IMR-90 (cell line): ENCODE data around the gene ADAMTS14.

Source experiments
- BHLHE40 ChIP-seq: fragments of 150-350 bp; IDR thresholded peaks from 2 replicates; pipeline ENCODE4 v1.6.1; 2016; ENCODE audit warnings: mild to moderate bottlenecking, low read depth, low read length
- FOS ChIP-seq: fragments of 150-350 bp; IDR thresholded peaks from 2 replicates; pipeline ENCODE4 v1.6.1; 2016; ENCODE audit warnings: low read depth, low read length
- MAZ ChIP-seq: IDR thresholded peaks from 2 replicates; pipeline ENCODE4 v1.6.1; 2012; ENCODE audit warnings: low read depth, mild to moderate bottlenecking, low read length, improper control_type of control experiment, moderate library complexity, borderline replicate concordance
- MXI1 ChIP-seq: IDR thresholded peaks from 2 replicates; pipeline ENCODE4 v1.6.1; 2012; ENCODE audit warnings: low read depth, mild to moderate bottlenecking, low read length, moderate library complexity, borderline replicate concordance
- NFE2L2 ChIP-seq: fragments of 150-350 bp; IDR thresholded peaks from 2 replicates; pipeline ENCODE4 v1.6.1; 2016; ENCODE audit warnings: low read depth, mild to moderate bottlenecking, low read length
- POLR2A ChIP-seq: IDR thresholded peaks from 2 replicates; pipeline ENCODE4 v1.6.1; 2012; ENCODE audit warnings: mild to moderate bottlenecking, low read depth, low read length
- RAD21 ChIP-seq: IDR thresholded peaks from 2 replicates; pipeline ENCODE4 v1.6.1; 2012; ENCODE audit warnings: low read length, improper control_type of control experiment
- RCOR1 ChIP-seq: IDR thresholded peaks from 2 replicates; pipeline ENCODE4 v1.6.1; 2012; ENCODE audit warnings: mild to moderate bottlenecking, low read length, improper control_type of control experiment; ENCODE audit not compliant: insufficient replicate concordance
- RFX5 ChIP-seq: IDR thresholded peaks from 2 replicates; pipeline ENCODE4 v1.8.0; 2012; ENCODE audit warnings: low read depth, mild to moderate bottlenecking, low read length, moderate library complexity
- SMC3 ChIP-seq: fragments of 150-350 bp; IDR thresholded peaks from 2 replicates; pipeline ENCODE4 v1.6.1; 2016; ENCODE audit warnings: low read depth, mild to moderate bottlenecking, antibody characterized with exemption, low read length, moderate library complexity
- TF ChIP-seq, protein P1 (sequence below): conservative IDR thresholded peaks from 2 replicates; pipeline ENCODE4 v1.5.1; 2012; ENCODE audit warnings: mild to moderate bottlenecking, low read depth, low read length, improper control_type of control experiment
- TF ChIP-seq, protein P2 (sequence below): fragments of 150-350 bp; IDR thresholded peaks from 2 replicates; pipeline ENCODE4 v1.6.1; 2016; ENCODE audit warnings: low read depth, mild to moderate bottlenecking, low read length, moderate library complexity, borderline replicate concordance
- TF ChIP-seq, protein P3 (sequence below): fragments of 150-350 bp; IDR thresholded peaks from 2 replicates; pipeline ENCODE4 v1.6.1; 2017; ENCODE audit warnings: mild to moderate bottlenecking, antibody characterized with exemption, low read length, low read depth

DNA sequence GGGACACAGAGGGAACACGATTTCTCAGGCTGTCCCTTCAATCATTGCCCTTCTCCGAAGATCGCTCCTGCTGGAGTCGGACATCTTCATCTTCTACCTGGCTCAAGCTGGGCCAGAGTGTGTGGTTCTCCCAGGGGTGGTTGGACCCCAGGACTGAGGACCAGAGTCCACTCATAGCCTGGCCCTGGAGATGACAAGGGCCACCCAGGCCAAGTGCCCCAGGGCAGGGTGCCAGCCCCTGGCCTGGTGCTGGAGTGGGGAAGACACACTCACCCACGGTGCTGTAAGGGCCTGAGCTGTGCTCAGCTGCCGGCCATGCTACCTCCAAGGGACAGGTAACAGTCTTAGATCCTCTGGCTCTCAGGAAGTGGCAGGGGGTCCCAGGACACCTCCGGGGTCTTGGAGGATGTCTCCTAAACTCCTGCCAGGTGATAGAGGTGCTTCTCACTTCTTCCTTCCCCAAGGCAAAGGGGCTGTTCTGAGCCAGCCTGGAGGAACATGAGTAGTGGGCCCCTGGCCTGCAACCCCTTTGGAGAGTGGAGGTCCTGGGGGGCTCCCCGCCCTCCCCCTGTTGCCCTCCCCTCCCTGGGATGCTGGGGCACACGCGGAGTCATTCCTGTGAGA is 89.5 kb downstream of the ADAMTS14 start:
- TF ChIP-seq, protein P1, sequence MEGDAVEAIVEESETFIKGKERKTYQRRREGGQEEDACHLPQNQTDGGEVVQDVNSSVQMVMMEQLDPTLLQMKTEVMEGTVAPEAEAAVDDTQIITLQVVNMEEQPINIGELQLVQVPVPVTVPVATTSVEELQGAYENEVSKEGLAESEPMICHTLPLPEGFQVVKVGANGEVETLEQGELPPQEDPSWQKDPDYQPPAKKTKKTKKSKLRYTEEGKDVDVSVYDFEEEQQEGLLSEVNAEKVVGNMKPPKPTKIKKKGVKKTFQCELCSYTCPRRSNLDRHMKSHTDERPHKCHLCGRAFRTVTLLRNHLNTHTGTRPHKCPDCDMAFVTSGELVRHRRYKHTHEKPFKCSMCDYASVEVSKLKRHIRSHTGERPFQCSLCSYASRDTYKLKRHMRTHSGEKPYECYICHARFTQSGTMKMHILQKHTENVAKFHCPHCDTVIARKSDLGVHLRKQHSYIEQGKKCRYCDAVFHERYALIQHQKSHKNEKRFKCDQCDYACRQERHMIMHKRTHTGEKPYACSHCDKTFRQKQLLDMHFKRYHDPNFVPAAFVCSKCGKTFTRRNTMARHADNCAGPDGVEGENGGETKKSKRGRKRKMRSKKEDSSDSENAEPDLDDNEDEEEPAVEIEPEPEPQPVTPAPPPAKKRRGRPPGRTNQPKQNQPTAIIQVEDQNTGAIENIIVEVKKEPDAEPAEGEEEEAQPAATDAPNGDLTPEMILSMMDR = no peak
- TF ChIP-seq POLR2A (no peak), RAD21 (no peak), MXI1 (no peak), SMC3 (no peak), NFE2L2 (no peak), RFX5 (no peak), MAZ (no peak), RCOR1 (no peak), FOS (no peak), BHLHE40 (no peak)
- TF ChIP-seq, protein P2, sequence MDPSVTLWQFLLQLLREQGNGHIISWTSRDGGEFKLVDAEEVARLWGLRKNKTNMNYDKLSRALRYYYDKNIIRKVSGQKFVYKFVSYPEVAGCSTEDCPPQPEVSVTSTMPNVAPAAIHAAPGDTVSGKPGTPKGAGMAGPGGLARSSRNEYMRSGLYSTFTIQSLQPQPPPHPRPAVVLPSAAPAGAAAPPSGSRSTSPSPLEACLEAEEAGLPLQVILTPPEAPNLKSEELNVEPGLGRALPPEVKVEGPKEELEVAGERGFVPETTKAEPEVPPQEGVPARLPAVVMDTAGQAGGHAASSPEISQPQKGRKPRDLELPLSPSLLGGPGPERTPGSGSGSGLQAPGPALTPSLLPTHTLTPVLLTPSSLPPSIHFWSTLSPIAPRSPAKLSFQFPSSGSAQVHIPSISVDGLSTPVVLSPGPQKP = no peak
- TF ChIP-seq, protein P3, sequence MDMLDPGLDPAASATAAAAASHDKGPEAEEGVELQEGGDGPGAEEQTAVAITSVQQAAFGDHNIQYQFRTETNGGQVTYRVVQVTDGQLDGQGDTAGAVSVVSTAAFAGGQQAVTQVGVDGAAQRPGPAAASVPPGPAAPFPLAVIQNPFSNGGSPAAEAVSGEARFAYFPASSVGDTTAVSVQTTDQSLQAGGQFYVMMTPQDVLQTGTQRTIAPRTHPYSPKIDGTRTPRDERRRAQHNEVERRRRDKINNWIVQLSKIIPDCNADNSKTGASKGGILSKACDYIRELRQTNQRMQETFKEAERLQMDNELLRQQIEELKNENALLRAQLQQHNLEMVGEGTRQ = no peak
